ENCODE measurements around the gene SULT1A1.
"Not testable (repeated sequence)": the region's sequence is repeated elsewhere in the genome, so short reads cannot be mapped to it uniquely, and the experiment has no call there.

Gene SULT1A1

GRCh38 chr16:28637765-28638164 lies 27.9 kb upstream of the SULT1A1 start, which contains the start of gene NPIPB8:
TSS of gene NPIPB8 (plus strand) at chr16:28638065. CDS start at chr16:28638361, 296 bp downstream.
- H3K4me3 ChIP-seq (ENCODE audit: low read depth, low read length); CTCF ChIA-PET: not testable (repeated sequence)

GRCh38 chr16:28636093-28636823 lies 26.4 kb upstream of the SULT1A1 start:
- H3K9me3 ChIP-seq (ENCODE audit: control insufficient read depth, insufficient read depth, low read depth, low read length); H3K27ac ChIP-seq (ENCODE audit: extremely low read depth, low read depth, low read length); CTCF ChIA-PET; POLR2A ChIA-PET; H3K4me1 ChIP-seq (ENCODE audit: control insufficient read depth, insufficient read depth, low read length); H3K36me3 ChIP-seq (ENCODE audit: control insufficient read depth in 2 of 2, insufficient read depth in 1 of 2, low read length in 2 of 2); H3K4me3 ChIP-seq (ENCODE audit: low read depth, low read length): not testable (repeated sequence)
- TF ChIP-seq ZNF24 (tag by site-specific recombination; IDR thresholded peaks at IDR 0.05) (0 out of 2 replicates have a peak, but pooled peaks have one; percentile 35), ZNF600 (tag by site-specific recombination; IDR thresholded peaks at IDR 0.05) (peak; percentile 28; the same call in 1 of the 2 replicates), ZNF629 (tag by site-specific recombination; IDR thresholded peaks at IDR 0.05) (peak; percentile 42), SP7 (tag by site-specific recombination; IDR thresholded peaks at IDR 0.05) (peak; percentile 79), EGR2 (tag by site-specific recombination; IDR thresholded peaks at IDR 0.05; ENCODE audit: low read depth) (0 out of 2 replicates have a peak, but pooled peaks have one; percentile 11)

More at GRCh38 chr16:28637765-28638164, 27.9 kb upstream of the SULT1A1 start, which contains the start of gene NPIPB8:
- TF ChIP-seq ZNF664 (tag by site-specific recombination; IDR thresholded peaks at IDR 0.05) (0 out of 2 replicates have a peak, but pooled peaks have one; percentile 13), SP7 (tag by site-specific recombination; IDR thresholded peaks at IDR 0.05) (0 out of 2 replicates have a peak, but pooled peaks have one; percentile 22)
- H3K36me3 ChIP-seq (ENCODE audit: control insufficient read depth in 2 of 2, insufficient read depth in 1 of 2, low read length in 2 of 2); H3K9me3 ChIP-seq (ENCODE audit: control insufficient read depth, insufficient read depth, low read depth, low read length); H3K27ac ChIP-seq (ENCODE audit: extremely low read depth, low read depth, low read length); POLR2A ChIA-PET; H3K4me1 ChIP-seq (ENCODE audit: control insufficient read depth, insufficient read depth, low read length): not testable (repeated sequence)

GRCh38 chr16:28630905-28631304 lies 21.1 kb upstream of the SULT1A1 start:
- H3K4me1 ChIP-seq (ENCODE audit: control insufficient read depth, insufficient read depth, low read length); H3K27ac ChIP-seq (ENCODE audit: extremely low read depth, low read depth, low read length); H3K4me3 ChIP-seq (ENCODE audit: low read depth, low read length); H3K9me3 ChIP-seq (ENCODE audit: control insufficient read depth, insufficient read depth, low read depth, low read length); CTCF ChIA-PET; POLR2A ChIA-PET; H3K36me3 ChIP-seq (ENCODE audit: control insufficient read depth in 2 of 2, insufficient read depth in 1 of 2, low read length in 2 of 2): not testable (repeated sequence)

GRCh38 chr16:28623172-28623711 lies 13.4 kb upstream of the SULT1A1 start:
- Histone ChIP-seq H3K4me3 (ENCODE audit: low read depth, low read length) (no peak overlapping the region), H3K27ac (ENCODE audit: extremely low read depth, low read depth, low read length) (no peak overlapping the region), H3K4me1 (ENCODE audit: control insufficient read depth, insufficient read depth, low read length) (no peaks in the 10 kb centered on the region), H3K36me3 (ENCODE audit: control insufficient read depth in 2 of 2, insufficient read depth in 1 of 2, low read length in 2 of 2) (no peaks in the 10 kb centered on the region), H3K9me3 (ENCODE audit: control insufficient read depth, insufficient read depth, low read depth, low read length) (no peaks in the 10 kb centered on the region)
- ChIA-PET CTCF (no interaction called here), POLR2A (no interaction called here)
- TF ChIP-seq ZNF777 (tag by site-specific recombination; IDR thresholded peaks at IDR 0.05; ENCODE audit: borderline replicate concordance) (no peak), KLF10 (tag by site-specific recombination; IDR thresholded peaks at IDR 0.05) (no peak), PRDM1 (tag by site-specific recombination; IDR thresholded peaks at IDR 0.05) (no peak), GLIS2 (tag by site-specific recombination; IDR thresholded peaks at IDR 0.05) (no peak), ZNF704 (tag by site-specific recombination; IDR thresholded peaks at IDR 0.05) (no peak), ZNF580 (tag by site-specific recombination; IDR thresholded peaks at IDR 0.05) (no peak), ZNF449 (tag by site-specific recombination; IDR thresholded peaks at IDR 0.05) (no peak), ZEB2 (tag by site-specific recombination; IDR thresholded peaks at IDR 0.05) (no peak), PRDM10 (tag by site-specific recombination; IDR thresholded peaks at IDR 0.05) (no peak), ZNF311 (tag by site-specific recombination; IDR thresholded peaks at IDR 0.05; ENCODE audit: borderline replicate concordance) (no peak), IKZF3 (tag by site-specific recombination; IDR thresholded peaks at IDR 0.05) (no peak), ZNF623 (tag by site-specific recombination; IDR thresholded peaks at IDR 0.05) (no peak), ZSCAN4 (tag by site-specific recombination; IDR thresholded peaks at IDR 0.05) (no peak), ZNF664 (tag by site-specific recombination; IDR thresholded peaks at IDR 0.05) (no peak)

All from HEK293 (cell line).